EH (cell line): ENCODE measurements around the gene ADCY2.

ENCODE experiments used
- DNase-seq: peaks from one replicate; pipeline ENCODE4 v3.0.0-alpha.2; 2015; ENCODE audit warnings: low read depth

ADCY2 gene

DNA sequence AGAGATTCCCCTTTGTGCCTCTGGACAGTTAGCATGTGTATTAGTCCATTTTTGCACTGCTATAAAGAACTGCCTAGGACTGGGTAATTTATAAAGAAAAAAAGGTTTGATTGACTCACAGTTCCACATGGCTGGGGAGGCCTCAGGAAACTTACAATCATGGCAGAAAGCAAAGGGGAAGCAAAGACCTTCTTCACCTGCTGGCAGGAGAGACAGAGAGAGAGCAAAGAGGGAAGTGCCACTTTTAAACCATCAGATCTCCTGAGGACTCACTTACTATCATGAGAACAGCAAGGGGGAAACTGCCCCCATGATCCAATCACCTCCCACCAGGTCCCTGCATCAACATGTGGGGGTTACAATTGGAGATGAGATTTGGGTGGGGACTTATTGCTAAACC, 449.0 kb downstream of the ADCY2 start:
- no peak for DNase-seq

GRCh38 chr5:7845557-7845956, 449.6 kb downstream of the ADCY2 start:
- DNase-seq, result no peak

DNA sequence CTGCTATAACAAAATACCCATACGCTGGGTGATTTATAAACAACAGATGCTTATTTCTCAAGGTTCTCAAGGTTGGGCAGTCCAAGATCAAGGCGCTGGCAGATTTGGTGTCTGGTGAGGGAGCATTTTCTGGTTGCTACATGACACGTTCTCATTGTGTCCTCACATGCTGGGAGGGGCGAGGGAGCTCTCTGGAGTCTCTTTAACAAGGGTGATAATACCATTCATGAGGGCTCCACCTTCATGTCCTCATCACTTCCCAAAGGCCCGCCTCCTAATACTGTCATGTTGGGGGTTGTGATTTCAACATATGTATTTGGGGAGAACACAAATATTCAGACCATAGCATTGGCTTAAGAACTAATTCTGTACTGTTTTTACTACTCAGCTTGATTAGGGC, 450.4 kb downstream of the ADCY2 start:
- DNase-seq, result no peak

DNA sequence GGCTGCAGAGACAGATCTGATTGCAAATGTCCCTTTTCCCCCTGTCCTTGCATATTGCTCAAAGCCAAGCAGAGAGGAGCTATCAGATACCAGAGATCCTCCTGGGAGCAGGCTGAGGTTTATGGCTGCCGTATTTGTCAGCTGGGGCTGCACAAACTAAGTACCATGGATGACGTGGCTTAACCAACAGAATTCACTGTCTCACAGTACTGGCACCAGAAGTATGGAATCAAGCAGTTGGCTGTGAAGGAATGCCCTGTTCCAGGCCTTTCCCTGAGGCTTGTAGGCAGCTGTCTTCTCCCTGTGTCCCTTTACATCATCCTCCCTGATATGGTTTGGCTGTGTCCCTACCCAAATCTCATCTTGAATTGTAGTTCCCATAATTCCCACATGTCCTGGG, 452.4 kb downstream of the ADCY2 start:
- peak; percentile 18 for DNase-seq

- peak; percentile 14 for DNase-seq
These were observed 453.9 kb downstream of the ADCY2 start for GRCh38 chr5:7849681-7850394.

DNA sequence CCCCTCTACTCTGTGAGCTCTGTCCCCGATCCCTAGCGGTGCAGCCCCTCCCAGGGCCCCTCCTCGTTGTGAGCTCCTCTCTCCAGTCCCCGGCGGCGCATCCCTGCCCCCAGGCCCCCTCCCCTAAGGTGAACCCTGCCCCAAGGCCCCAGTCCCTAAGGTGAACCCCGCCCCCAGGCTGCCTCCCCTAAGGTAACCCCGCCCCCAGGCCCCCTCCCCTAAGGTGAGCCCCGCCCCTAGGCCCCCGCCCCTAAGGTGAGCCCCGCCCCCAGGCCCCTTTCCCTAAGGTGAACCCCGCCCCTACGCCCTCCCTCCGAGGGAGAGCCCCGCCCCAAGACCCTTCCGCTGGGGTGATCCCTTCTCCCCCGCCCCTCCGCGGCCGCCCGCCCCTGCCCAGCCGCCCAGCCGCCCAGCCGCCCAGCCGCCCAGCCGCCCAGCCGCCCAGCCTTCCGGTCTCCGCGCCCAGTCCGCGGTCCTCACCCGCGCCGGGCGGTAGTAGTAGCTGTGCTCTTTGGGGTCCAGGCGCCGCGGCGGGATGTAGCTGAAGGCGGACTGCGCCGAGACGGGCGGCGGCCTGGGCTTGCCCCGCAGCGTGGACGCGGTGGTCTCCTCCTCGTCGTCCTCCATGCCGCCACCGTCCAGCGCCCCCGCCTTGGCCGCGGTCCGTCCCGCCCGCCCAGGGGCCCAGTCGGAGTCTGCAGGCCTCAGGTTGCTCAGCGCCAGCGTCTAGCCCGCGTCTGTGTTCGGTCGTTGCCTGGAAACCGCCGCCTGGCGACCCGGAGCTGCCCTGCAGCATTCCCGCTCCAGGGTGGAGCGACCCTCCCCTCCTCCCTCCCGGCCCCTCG, 454.7 kb downstream of the ADCY2 start, which contains the start of gene CFAP90:
Gene CFAP90, minus strand, starts transcription at position 739 of the 845 bp plus-strand sequence. Its CDS starts 112 bp downstream, at position 627.
- peak; percentile 40 for DNase-seq

GRCh38 chr5:7851240-7851592, 455.3 kb downstream of the ADCY2 start:
- no peak for DNase-seq

GRCh38 chr5:7851617-7852289, 455.8 kb downstream of the ADCY2 start:
- no peak for DNase-seq

- peak; percentile 46 for DNase-seq
These were observed 456.6 kb downstream of the ADCY2 start for GRCh38 chr5:7852542-7852941.

DNA sequence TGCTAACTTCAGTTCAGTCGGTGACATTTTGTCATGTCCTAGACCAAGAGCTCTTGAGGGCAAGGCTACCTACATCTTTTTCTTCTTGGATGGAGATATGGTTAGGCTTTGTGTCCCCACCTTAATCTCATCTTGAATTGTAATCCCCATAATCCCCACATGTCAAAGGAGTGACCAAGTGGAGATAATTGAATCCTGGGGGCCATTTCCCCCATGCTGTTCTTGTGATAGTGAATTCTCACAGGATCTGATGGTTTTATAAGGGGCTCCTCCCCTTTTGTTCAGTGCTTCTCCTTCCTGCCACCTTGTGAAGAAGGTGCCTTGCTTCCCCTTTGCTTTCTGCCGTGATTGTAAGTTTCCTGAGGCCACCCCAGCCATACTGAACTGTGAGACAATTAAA, 457.1 kb downstream of the ADCY2 start:
- DNase-seq, result no peak

DNA sequence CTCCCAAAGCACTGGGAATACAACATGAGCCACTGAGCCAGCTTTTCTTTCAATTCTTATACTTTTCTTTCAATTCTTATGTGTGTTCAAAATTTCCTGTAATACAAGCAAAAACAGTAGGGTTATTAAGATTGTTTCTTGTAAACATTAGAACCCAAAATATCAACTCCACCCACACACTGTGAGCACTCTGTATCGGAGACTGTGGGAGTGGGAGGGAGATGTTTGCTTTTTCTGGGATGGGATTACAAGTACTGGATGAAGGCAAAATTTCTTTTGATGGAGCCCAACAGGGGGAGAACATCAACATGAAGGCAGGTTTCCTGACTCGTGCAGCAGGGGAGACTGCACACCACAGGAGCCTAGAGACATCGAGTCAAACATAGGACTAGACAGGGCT, 459.7 kb downstream of the ADCY2 start:
- DNase-seq, result no peak

DNA sequence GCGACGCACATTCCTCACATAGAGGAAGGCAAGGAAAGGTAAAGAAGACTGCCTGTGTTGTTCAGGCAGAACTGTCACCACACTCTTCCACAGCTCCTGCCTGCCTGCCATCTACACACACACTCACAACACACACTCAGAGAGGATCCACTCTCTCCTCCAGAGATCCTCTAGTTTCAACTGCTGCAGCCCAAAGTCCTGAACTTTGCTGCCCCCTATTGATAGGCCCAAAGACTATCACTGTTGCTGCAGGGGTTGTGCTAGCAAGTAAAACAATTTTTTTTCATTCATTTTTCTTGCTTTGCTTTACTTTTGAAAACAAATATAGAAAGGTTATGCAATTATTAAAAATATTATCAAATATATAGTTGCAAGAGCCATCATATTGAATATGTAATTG, 460.9 kb downstream of the ADCY2 start:
- peak; percentile 43 for DNase-seq

GRCh38 chr5:7857361-7857760, 461.4 kb downstream of the ADCY2 start:
- no peak for DNase-seq

- DNase-seq, result no peak
These were observed 462.1 kb downstream of the ADCY2 start for GRCh38 chr5:7857926-7858632.

- no peak for DNase-seq
These were observed 470.3 kb downstream of the ADCY2 start for GRCh38 chr5:7866196-7866595.

- no peak for DNase-seq
These were observed 471.3 kb downstream of the ADCY2 start for GRCh38 chr5:7867260-7867659.

DNA sequence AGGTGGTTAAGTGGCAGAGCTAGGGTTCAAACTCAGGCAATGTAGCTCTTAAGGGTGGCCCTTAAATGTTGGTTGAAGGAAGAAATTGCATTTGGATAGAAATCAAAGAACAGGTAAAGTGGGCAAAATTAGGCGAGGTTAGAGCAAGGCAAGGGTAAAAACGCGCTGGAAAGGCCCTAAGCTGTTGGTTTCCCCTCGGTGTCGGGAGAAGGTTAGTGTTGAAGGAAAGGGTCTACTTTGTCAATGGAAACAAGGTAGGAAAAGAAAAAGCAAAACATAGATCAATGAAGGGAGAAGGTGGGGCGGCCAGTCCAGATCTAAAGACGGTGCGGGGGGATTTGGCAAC, 472.5 kb downstream of the ADCY2 start:
- no peak for DNase-seq

DNA sequence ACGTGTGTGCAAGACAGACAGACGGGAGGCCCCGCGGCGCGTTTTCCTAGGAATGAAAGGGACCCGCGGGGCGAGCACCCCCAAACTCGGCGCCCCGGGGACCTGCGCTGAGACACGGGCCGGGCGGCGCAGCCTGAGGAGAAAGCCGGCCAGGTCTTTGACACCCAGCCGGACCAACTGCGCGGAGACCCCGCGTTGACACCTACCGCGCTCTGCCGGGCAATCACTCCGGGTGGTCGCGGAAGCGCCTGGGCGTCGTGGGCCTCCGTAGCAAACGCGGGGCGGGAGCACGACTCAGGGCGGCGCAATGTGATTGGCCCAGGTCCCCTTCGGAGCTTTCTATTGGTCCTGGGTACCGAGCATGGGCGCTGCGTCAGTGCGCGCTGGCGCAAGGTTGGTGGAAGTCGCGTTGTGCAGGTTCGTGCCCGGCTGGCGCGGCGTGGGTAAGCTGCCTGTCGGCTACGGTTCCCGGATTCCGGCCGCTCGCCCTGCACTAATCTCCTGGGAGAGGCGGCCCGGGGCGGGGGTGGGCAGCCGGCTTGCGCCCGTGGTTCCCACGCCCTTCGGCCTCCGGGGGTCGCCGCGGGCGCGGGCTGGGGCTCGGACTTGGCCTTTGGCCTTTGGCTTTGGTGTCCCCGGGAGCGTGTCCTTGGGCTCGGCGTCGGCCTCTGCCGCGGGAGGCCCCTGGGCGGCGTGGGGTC, 473.0 kb downstream of the ADCY2 start, which contains the start of the genes FASTKD3 and MTRR:
Gene FASTKD3, minus strand, starts transcription at position 259 of the 701 bp plus-strand sequence. CDS start 948 bp downstream, outside the sequence.
Gene MTRR, plus strand, starts transcription at position 376 of the 701 bp plus-strand sequence. CDS start 1,647 bp downstream, outside the sequence.
- DNase-seq, result peak; percentile 93

DNA sequence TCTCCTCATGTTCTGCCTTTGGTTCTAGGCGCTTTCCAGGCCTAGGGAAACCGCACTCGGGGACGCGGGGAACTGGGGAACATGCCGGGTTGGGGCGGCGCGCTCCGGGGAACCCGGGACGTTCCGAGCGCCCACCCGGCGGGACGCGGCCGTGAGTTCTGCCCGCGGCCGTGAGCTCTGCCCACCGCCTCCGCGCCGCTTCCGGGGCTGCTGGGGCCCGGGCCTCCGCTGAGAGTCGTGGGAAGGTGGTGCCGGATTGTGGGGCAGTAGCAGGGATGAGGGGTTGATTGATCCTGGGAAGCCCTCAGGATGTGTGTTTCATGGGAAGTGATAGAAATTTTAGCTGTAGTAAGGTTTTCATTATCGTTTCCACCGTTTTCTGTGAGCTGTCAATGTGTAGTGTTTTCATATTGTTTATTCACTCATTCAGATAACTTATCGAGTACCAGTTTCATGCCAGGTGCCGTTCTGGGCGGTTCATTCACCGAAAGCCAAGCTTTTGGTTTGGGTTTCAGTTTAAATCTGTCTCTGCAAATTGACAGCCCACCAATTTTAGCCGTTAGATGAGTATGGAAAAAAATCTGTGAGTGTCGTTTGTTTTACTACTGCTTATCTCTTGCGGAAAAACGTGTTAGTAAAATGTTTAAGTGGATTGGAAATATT, 473.7 kb downstream of the ADCY2 start:
- peak; percentile 33 for DNase-seq

- no peak for DNase-seq
These were observed 475.7 kb downstream of the ADCY2 start for GRCh38 chr5:7871653-7872052.
